ENCODE measurements around the gene UNCX. TPM values are rescaled to one million over a fixed set of nuclear protein-coding genes. Genes with fewer than 3 reads are reported as not detected.

UNCX gene
- total RNA-seq, 1 donor from 2014 or later: not detected

DNA sequence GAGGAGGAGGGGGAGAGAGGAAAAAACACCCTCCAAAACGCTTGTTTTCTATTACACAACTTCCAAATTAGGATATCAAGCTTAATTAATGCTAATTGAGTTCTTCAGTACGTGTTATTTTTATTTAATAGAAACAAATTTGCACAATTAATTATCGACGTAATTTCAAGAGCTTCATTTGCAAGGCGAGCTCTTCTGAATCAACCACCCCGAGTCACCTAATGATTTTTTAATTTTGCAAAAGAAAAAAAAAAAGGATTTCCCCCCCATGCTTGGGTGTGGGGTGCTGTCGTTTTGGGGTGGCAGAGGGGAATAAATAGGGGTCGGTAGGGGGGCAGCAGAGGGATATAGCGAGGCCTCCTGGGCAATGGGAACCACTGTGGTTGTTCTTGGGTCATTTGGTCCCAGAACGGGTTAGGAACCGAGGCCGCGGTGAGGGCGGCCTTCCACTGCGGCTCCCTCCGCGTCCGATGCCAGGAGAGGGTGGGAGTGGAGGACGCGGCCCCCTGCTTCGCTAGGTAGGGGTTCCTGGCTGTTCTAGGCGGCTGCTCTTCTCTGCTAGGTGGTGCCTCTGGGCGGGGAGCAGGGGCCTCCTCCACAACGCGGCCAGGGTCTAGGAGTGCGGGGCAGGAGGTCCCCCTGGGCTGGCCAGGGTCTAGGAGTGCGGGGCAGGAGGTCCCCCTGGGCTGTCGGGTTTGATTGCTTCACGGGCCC is 7.3 kb downstream of the UNCX start:
- H3K4me3 ChIP-seq: no peak overlapping the region
- H3K27ac ChIP-seq: no peak overlapping the region
- no peak for DNase-seq (ENCODE audit: extremely low spot score in 2 of 2)
- H3K27me3 ChIP-seq: peaks cover 56% of the 10 kb centered on the region
- no peaks in the 10 kb centered on the region for H3K9me3 ChIP-seq
- intact Hi-C loops (cut with DNase I): no loop called here
- H3K36me3 ChIP-seq: no peaks in the 10 kb centered on the region
- H3K4me1 ChIP-seq: peaks cover 6% of the 10 kb centered on the region
- TF ChIP-seq POLR2A (IDR thresholded peaks at IDR 0.05) (no peak), POLR2AphosphoS5 (IDR thresholded peaks at IDR 0.05; ENCODE audit: insufficient read depth in 1 of 2, low read depth in 1 of 2) (no peak)
- TF ChIP-seq, protein P1, sequence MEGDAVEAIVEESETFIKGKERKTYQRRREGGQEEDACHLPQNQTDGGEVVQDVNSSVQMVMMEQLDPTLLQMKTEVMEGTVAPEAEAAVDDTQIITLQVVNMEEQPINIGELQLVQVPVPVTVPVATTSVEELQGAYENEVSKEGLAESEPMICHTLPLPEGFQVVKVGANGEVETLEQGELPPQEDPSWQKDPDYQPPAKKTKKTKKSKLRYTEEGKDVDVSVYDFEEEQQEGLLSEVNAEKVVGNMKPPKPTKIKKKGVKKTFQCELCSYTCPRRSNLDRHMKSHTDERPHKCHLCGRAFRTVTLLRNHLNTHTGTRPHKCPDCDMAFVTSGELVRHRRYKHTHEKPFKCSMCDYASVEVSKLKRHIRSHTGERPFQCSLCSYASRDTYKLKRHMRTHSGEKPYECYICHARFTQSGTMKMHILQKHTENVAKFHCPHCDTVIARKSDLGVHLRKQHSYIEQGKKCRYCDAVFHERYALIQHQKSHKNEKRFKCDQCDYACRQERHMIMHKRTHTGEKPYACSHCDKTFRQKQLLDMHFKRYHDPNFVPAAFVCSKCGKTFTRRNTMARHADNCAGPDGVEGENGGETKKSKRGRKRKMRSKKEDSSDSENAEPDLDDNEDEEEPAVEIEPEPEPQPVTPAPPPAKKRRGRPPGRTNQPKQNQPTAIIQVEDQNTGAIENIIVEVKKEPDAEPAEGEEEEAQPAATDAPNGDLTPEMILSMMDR (IDR thresholded peaks at IDR 0.05): no peak

DNA sequence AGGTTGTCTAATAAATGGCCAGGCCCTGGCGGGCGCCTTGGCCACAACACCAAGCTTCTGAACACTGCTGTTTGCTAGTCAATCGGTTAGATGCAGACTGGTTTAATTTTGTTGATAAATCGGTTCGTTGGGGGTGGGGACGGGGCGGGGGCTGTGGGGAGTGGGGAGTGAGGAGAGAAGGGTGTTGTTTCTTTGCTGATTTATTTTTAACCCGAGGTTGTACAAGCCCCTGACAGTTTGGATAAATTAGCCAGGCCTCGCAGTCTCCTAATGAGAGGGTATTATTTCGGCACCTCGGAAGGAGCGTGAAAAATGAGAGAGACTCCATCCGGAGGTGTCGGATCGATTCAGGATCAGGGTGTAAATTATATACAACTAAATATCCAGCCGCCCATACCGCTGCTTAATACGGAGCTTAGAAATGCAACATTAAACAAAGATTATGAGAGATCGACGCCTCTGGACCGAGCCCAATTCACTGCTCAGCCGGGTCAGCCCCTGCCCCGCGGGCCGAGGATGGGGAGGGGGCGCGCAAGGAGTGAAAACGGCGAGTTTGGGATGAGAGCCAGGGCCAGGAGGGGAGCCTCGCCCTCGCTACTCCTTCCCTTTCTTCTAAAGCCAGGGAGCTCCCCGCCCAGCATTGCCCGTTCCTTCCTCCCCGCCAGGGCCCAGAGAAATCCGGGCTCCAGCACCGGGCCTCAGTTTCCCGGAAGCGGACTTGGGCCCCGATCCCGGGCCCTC is 8.0 kb downstream of the UNCX start:
- Histone ChIP-seq H3K9me3 (no peaks in the 10 kb centered on the region), H3K4me3 (no peak overlapping the region), H3K36me3 (no peaks in the 10 kb centered on the region), H3K27ac (no peak overlapping the region), H3K4me1 (peaks cover 6% of the 10 kb centered on the region), H3K27me3 (peaks cover 56% of the 10 kb centered on the region)
- intact Hi-C loops (cut with DNase I): no loop called here
- DNase-seq (ENCODE audit: extremely low spot score in 2 of 2): no peak
- TF ChIP-seq, protein P1 (IDR thresholded peaks at IDR 0.05): no peak
- TF ChIP-seq POLR2A (IDR thresholded peaks at IDR 0.05): no peak
- no peak for TF ChIP-seq POLR2AphosphoS5 (IDR thresholded peaks at IDR 0.05; ENCODE audit: insufficient read depth in 1 of 2, low read depth in 1 of 2)

- no peak overlapping the region for H3K4me3 ChIP-seq
Measured at GRCh38 chr7:1241258-1241602, 8.6 kb downstream of the UNCX start.

DNA sequence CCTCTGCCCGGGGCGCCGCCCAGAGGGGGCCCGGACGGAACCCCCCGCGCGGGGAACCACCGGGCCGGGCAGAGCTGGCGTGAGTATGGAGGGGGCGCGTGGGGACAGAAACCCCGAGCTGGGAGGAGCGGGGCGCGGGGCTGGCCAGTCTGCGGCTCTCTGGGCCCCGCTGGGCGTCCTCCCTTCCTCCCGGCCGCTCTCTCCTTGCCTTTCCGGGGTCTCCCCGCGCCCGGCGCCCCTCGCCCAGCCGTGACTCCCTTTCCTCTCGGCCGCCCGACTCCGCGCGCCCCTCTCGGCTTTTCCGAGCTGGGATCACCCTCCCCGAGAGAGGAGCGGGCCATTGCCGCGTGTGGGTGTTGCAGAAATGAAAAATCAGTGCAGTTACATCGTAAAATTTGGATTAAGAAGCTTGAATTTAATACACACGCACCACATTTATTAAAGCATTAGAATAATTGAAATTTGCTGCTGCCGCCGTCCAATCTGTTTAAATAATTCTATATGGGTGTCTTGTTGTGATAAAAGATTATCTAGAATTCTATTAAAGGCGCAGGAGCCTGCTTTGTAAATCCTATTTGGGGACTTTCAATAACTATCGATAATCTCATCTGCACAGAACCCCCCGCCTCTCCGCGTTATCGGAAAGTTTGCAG is 9.1 kb downstream of the UNCX start:
- Histone ChIP-seq H3K4me1 (peaks cover 12% of the 10 kb centered on the region), H3K4me3 (no peak overlapping the region), H3K27ac (no peak overlapping the region), H3K27me3 (peaks cover 65% of the 10 kb centered on the region), H3K36me3 (no peaks in the 10 kb centered on the region), H3K9me3 (no peaks in the 10 kb centered on the region)
- TF ChIP-seq POLR2AphosphoS5 (IDR thresholded peaks at IDR 0.05; ENCODE audit: insufficient read depth in 1 of 2, low read depth in 1 of 2): no peak
- no peak for TF ChIP-seq POLR2A (IDR thresholded peaks at IDR 0.05)
- TF ChIP-seq, protein P1 (IDR thresholded peaks at IDR 0.05): no peak
- DNase-seq (ENCODE audit: extremely low spot score in 2 of 2): no peak
- intact Hi-C loops (cut with DNase I): no loop called here

More at GRCh38 chr7:1241258-1241602, 8.6 kb downstream of the UNCX start:
- TF ChIP-seq POLR2A (IDR thresholded peaks at IDR 0.05) (no peak), POLR2AphosphoS5 (IDR thresholded peaks at IDR 0.05; ENCODE audit: insufficient read depth in 1 of 2, low read depth in 1 of 2) (no peak)
- TF ChIP-seq, protein P1 (IDR thresholded peaks at IDR 0.05): no peak
- no peak for DNase-seq (ENCODE audit: extremely low spot score in 2 of 2)
- Histone ChIP-seq H3K9me3 (no peaks in the 10 kb centered on the region), H3K27me3 (peaks cover 60% of the 10 kb centered on the region), H3K27ac (no peak overlapping the region), H3K36me3 (no peaks in the 10 kb centered on the region), H3K4me1 (peaks cover 7% of the 10 kb centered on the region)
- intact Hi-C loops (cut with DNase I): no loop called here
